Measurements from ENCODE around the gene FBXL14.

The FBXL14 gene

DNA sequence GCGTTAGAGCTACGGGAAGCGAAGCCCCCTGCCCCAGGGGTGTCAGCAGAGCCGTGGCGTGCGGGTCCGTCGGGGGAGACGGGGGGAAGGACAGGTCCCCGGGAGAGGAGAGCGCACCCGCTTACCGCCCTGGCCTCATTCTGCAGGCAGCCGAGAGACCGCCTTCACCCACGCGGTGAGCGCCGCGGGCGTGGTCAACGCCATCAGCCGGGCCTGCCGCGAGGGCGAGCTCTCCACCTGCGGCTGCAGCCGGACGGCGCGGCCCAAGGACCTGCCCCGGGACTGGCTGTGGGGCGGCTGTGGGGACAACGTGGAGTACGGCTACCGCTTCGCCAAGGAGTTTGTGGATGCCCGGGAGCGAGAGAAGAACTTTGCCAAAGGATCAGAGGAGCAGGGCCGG is 45.2 kb upstream of the FBXL14 start:
- CTCF ChIA-PET: interaction anchor here (0.7 to 13.9 kb wide), 3 partner anchors 11 to 301 kb away, joined by 3 to 269 read pairs (median 223); no protein-coding TSS in a partner anchor
- TF ChIP-seq, protein P1, sequence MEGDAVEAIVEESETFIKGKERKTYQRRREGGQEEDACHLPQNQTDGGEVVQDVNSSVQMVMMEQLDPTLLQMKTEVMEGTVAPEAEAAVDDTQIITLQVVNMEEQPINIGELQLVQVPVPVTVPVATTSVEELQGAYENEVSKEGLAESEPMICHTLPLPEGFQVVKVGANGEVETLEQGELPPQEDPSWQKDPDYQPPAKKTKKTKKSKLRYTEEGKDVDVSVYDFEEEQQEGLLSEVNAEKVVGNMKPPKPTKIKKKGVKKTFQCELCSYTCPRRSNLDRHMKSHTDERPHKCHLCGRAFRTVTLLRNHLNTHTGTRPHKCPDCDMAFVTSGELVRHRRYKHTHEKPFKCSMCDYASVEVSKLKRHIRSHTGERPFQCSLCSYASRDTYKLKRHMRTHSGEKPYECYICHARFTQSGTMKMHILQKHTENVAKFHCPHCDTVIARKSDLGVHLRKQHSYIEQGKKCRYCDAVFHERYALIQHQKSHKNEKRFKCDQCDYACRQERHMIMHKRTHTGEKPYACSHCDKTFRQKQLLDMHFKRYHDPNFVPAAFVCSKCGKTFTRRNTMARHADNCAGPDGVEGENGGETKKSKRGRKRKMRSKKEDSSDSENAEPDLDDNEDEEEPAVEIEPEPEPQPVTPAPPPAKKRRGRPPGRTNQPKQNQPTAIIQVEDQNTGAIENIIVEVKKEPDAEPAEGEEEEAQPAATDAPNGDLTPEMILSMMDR (IDR thresholded peaks at IDR 0.05; ENCODE audit: insufficient read depth, low read length, missing control alignments): no peak
- POLR2A ChIA-PET: no interaction called here
- no peak overlapping the region for H3K4me3 ChIP-seq (ENCODE audit: low read depth, low read length)
- DNase-seq (ENCODE audit: low read depth, low spot score): no peak

DNA sequence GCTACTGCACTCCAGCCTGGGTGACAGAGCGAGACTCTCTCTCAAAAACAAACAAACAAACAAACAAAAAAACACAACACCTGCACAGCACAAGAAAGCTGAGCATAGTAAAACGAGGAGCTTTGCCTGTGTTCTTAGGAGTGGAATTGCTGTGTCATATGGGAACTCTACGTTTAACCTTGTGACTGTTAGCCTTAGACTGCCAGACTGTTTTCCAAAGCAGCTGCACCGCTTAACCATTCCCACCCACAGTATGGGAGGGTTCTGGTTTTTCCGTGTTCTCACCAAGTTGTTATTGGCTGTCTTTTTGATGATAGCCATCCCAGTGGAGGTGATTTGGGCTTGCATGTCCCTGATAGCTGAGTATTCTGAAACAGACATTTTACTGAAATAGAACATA is 43.8 kb upstream of the FBXL14 start:
- POLR2A ChIA-PET: no interaction called here
- H3K4me3 ChIP-seq (ENCODE audit: low read depth, low read length): no peak overlapping the region
- no peak for DNase-seq (ENCODE audit: low read depth, low spot score)
- CTCF ChIA-PET: interaction anchor here (2.9 to 13.9 kb wide), 3 partner anchors 12 to 302 kb away, joined by 9 to 269 read pairs (median 223); no protein-coding TSS in a partner anchor
- TF ChIP-seq, protein P1 (IDR thresholded peaks at IDR 0.05; ENCODE audit: insufficient read depth, low read length, missing control alignments): no peak

DNA sequence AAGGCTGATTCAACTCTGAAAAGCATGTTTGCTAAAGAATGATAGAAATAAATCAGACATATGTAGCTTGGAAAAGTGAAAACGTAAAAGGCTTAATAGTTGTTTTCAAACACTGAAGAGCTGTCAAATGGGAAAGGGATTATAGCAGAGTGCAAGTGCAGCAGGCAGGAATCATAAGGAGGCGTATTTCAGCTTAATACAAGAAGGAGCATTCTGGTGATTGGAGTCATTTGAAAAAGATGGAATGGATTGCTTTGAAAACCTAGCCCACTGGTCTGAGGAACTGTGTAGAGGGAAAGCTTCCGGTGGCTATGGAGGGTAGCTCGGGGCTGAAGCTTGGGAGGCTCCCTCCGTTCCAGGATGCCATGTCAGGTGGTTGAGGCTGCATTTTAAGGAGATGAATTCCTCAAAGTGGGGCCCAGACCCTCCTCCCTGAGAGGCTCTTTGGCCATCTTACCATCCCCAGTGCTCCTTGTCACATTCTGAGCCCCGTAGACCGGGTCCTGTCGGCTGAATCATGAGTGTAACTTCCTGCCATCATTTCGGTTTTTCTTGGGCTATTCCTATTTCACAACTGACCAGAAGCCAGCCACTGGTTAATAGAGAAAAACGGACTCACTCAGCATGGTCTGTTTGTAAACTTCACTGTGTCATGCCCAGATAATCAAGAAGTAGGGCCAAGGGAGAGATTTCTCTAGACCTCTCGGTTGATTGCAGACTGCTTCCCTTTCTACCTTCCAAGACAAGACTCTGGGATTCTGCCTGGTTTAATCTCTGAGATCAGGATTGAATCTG is 41.1 kb upstream of the FBXL14 start:
- TF ChIP-seq, protein P1 (IDR thresholded peaks at IDR 0.05; ENCODE audit: insufficient read depth, low read length, missing control alignments): no peak
- ChIA-PET POLR2A (interaction anchor here (0.7 kb wide), 1 partner anchor 42 kb away, joined by 4 read pairs; no protein-coding TSS in a partner anchor), CTCF (interaction anchor here (0.8 to 13.9 kb wide), 16 partner anchors 12 to 518 kb away, joined by 3 to 269 read pairs (median 8); no protein-coding TSS in a partner anchor)
- H3K4me3 ChIP-seq (ENCODE audit: low read depth, low read length): no peak overlapping the region
- no peak for DNase-seq (ENCODE audit: low read depth, low spot score)

GRCh38 chr12:1634590-1635191 is 40.3 kb upstream of the FBXL14 start:
- POLR2A ChIA-PET: no interaction called here
- no peak overlapping the region for H3K4me3 ChIP-seq (ENCODE audit: low read depth, low read length)
- TF ChIP-seq, protein P1 (IDR thresholded peaks at IDR 0.05; ENCODE audit: insufficient read depth, low read length, missing control alignments): peak; percentile 94
- CTCF ChIA-PET: interaction anchor here (0.6 to 13.9 kb wide), 19 partner anchors 11 to 517 kb away, joined by 3 to 269 read pairs (median 6); no protein-coding TSS in a partner anchor
- DNase-seq (ENCODE audit: low read depth, low spot score): no peak

- TF ChIP-seq, protein P1 (IDR thresholded peaks at IDR 0.05; ENCODE audit: insufficient read depth, low read length, missing control alignments): no peak
- DNase-seq (ENCODE audit: low read depth, low spot score): no peak
- CTCF ChIA-PET: interaction anchor here (0.6 to 13.9 kb wide), 14 partner anchors 10 to 516 kb away, joined by 3 to 269 read pairs (median 11); no protein-coding TSS in a partner anchor
- POLR2A ChIA-PET: no interaction called here
- no peak overlapping the region for H3K4me3 ChIP-seq (ENCODE audit: low read depth, low read length)
Measured at GRCh38 chr12:1634149-1634548, 39.8 kb upstream of the FBXL14 start.

DNA sequence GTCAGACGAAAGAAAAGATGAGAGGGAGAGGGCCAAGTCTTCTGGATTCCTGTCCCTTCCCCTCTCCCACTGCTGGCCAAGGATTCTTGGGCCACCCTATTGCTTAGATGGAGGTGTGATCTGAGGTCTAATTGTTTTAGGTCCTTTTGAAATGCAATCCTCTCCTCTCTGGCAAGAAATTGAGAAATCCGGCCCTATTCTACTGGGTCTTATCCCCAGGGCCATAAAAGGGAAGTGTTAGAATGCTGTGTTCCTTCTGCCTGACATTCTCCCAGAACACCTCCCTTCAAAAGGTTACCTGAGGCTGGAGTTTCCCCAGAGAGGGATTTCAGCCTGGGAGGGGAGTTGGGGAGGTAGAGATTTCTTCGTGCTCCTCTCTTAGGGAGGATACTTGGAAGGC is 39.1 kb upstream of the FBXL14 start:
- no peak for DNase-seq (ENCODE audit: low read depth, low spot score)
- TF ChIP-seq, protein P1 (IDR thresholded peaks at IDR 0.05; ENCODE audit: insufficient read depth, low read length, missing control alignments): no peak
- H3K4me3 ChIP-seq (ENCODE audit: low read depth, low read length): no peak overlapping the region
- CTCF ChIA-PET: interaction anchor here (0.9 to 13.9 kb wide), 10 partner anchors 10 to 1063 kb away, joined by 3 to 269 read pairs (median 15); no protein-coding TSS in a partner anchor
- POLR2A ChIA-PET: no interaction called here

All from AG04449 (cell line).